Prostate gland (tissue), 2 donors: ENCODE measurements around the gene PLCB3.

Experiments
- POLR2A ChIP-seq: fragments of 450-650 bp; IDR thresholded peaks from one replicate; pipeline ENCODE4 v1.6.1; 2016; ENCODE audit warnings: antibody characterized with exemption, mild to moderate bottlenecking
- TF ChIP-seq, protein P1 (sequence below), 4 experiments: fragments of 200-600 bp in 2 of 4; fragments of 450-650 bp in 2 of 4; sonication (generic) in 2 of 4; IDR thresholded peaks; 1 replicate in 3 of 4; 2 replicates in 1 of 4; pipeline ENCODE4 v1.5.1; 2016 to 2019; ENCODE audit warnings: antibody characterized with exemption in 4 of 4, mild to moderate bottlenecking in 2 of 4, moderate library complexity in 2 of 4

DNA sequence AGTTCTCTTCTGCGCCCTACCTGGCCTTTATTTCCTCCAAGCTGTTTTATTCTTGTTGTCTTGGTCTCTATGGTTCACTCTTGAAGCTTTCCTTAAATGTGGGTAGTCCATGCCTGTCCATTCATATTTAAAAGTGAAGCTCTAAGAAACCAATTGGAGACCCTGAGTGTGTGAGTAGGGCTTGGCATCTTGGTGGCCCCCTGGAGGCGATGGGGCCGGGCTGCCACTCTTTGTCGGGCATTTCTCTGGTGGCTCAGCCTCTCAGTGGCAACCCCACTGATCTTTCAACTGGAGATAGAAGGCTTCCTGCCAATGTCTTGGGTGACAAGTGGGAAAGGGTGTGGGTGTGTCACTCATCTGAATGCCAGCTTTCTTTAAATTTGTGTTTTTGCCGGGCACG, 34.5 kb upstream of the PLCB3 start:
- TF ChIP-seq, protein P1, sequence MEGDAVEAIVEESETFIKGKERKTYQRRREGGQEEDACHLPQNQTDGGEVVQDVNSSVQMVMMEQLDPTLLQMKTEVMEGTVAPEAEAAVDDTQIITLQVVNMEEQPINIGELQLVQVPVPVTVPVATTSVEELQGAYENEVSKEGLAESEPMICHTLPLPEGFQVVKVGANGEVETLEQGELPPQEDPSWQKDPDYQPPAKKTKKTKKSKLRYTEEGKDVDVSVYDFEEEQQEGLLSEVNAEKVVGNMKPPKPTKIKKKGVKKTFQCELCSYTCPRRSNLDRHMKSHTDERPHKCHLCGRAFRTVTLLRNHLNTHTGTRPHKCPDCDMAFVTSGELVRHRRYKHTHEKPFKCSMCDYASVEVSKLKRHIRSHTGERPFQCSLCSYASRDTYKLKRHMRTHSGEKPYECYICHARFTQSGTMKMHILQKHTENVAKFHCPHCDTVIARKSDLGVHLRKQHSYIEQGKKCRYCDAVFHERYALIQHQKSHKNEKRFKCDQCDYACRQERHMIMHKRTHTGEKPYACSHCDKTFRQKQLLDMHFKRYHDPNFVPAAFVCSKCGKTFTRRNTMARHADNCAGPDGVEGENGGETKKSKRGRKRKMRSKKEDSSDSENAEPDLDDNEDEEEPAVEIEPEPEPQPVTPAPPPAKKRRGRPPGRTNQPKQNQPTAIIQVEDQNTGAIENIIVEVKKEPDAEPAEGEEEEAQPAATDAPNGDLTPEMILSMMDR (IDR thresholded peaks at IDR 0.05) = no peak
- TF ChIP-seq POLR2A = no peak
